ENCODE measurements around the gene WIPF1.

- TF ChIP-seq POLR2A (IDR thresholded peaks at IDR 0.05) (no peak), CTCF (IDR thresholded peaks at IDR 0.05) (no peak)
Measured at GRCh38 chr2:174544802-174545201, 52.8 kb downstream of the WIPF1 start.

Data from body of pancreas (tissue), 4 donors.